Neural crest cell (in vitro differentiated cells): ENCODE results near the gene SP1. TPM values are rescaled to one million over a fixed set of nuclear protein-coding genes. Genes with fewer than 3 reads are reported as not detected.

ENCODE experiments used
- DNase-seq: peaks from one replicate; pipeline ENCODE4 v3.0.0; 2021; ENCODE audit warnings: low read depth, mixed read lengths, low spot score
- H3K27ac Mint-ChIP-seq: one replicate; pipeline ENCODE4 v1.8.0; 2021; ENCODE audit warnings: mild to moderate bottlenecking, mixed read lengths; ENCODE audit not compliant: unreplicated experiment
- H3K27me3 Mint-ChIP-seq: 2 replicates; pipeline ENCODE4 v1.8.0; 2021; ENCODE audit warnings: low read depth, mild to moderate bottlenecking, mixed read lengths
- H3K36me3 Mint-ChIP-seq: 2 replicates; pipeline ENCODE4 v1.8.0; 2021; ENCODE audit warnings: low read depth, mild to moderate bottlenecking, mixed read lengths
- H3K4me1 Mint-ChIP-seq: 2 replicates; pipeline ENCODE4 v1.8.0; 2021; ENCODE audit warnings: mixed read lengths
- H3K4me3 Mint-ChIP-seq: one replicate; pipeline ENCODE4 v1.8.0; 2021; ENCODE audit warnings: mild to moderate bottlenecking, mixed read lengths
- H3K9me3 Mint-ChIP-seq: 2 replicates; pipeline ENCODE4 v1.8.0; 2021; ENCODE audit warnings: mixed read lengths
- CTCF ChIP-seq: fragments of 200-600 bp; sonication (generic); conservative IDR thresholded peaks from 2 replicates; pipeline ENCODE4 v1.5.0; 2021; ENCODE audit warnings: antibody characterized with exemption, mild to moderate bottlenecking
- total RNA-seq: library from RNA; stranded (reverse); gene quantifications from 2 replicates; pipeline ENCODE4 v1.2.1, GENCODE V29; 2021

The SP1 gene
- total RNA-seq, 1 donor from 2014 or later: 88.1 TPM

- no peak overlapping the region for H3K27ac Mint-ChIP-seq
- no peaks in the 10 kb centered on the region for H3K27me3 Mint-ChIP-seq
- peak; percentile 16 for TF ChIP-seq CTCF
- H3K4me3 Mint-ChIP-seq: no peak overlapping the region
- DNase-seq: no peak
- no peaks in the 10 kb centered on the region for H3K9me3 Mint-ChIP-seq
- H3K36me3 Mint-ChIP-seq: peaks cover 41% of the 10 kb centered on the region
- H3K4me1 Mint-ChIP-seq: peaks cover 17% of the 10 kb centered on the region
These were observed 85.7 kb downstream of the SP1 start for GRCh38 chr12:53465679-53466078.

Other genes with a start within 250 kb of the SP1 start
- gene ZNF740, start 199.5 kb upstream of the SP1 start, total RNA-seq: 52.7 and 59.6 TPM in 2 replicates
- 22.1 and 26.5 TPM in 2 replicates for gene CSAD, start 199.3 kb upstream of the SP1 start, total RNA-seq
- not detected in 2 replicates for gene ITGB7, start 172.9 kb upstream of the SP1 start, total RNA-seq
- gene RARG, start 148.0 kb upstream of the SP1 start, total RNA-seq: 5.4 and 5.9 TPM in 2 replicates
- gene ESPL1, start 111.9 kb upstream of the SP1 start, total RNA-seq: 56.3 and 65.8 TPM in 2 replicates
- 324 and 326 TPM in 2 replicates for gene PFDN5, start 84.6 kb upstream of the SP1 start, total RNA-seq
- gene MYG1, start 80.5 kb upstream of the SP1 start, total RNA-seq: 67.1 and 72.7 TPM in 2 replicates
- gene AAAS, start 58.6 kb upstream of the SP1 start, total RNA-seq: 94.1 and 95.1 TPM in 2 replicates
- 0.07 TPM in 1 of 2 replicates, not detected in the other for gene SP7, start 43.8 kb upstream of the SP1 start, total RNA-seq
- gene AMHR2, start 43.7 kb downstream of the SP1 start, total RNA-seq: not detected in 2 replicates
- 82.8 and 89.1 TPM in 2 replicates for gene PRR13, start 61.6 kb downstream of the SP1 start, total RNA-seq
- gene PCBP2, start 71.9 kb downstream of the SP1 start, total RNA-seq: 1,351 and 1,375 TPM in 2 replicates
- gene MAP3K12, start 119.3 kb downstream of the SP1 start, total RNA-seq: 32.9 and 33.0 TPM in 2 replicates
- 66.6 and 73.1 TPM in 2 replicates for gene TARBP2, start 121.1 kb downstream of the SP1 start, total RNA-seq
- 0.73 TPM in 1 of 2 replicates, not detected in the other for gene NPFF, start 127.3 kb downstream of the SP1 start, total RNA-seq
- 32.5 and 37.4 TPM in 2 replicates for gene ATF7, start 246.2 kb downstream of the SP1 start, total RNA-seq